H54 (cell line): ENCODE results near the gene SH2D6.

Experiments used
- DNase-seq: peaks from one replicate; pipeline ENCODE4 v3.0.0; 2011; ENCODE audit warnings: low spot score, mixed read lengths; ENCODE audit not compliant: insufficient read length
- FAIRE-seq: peaks from 3 replicates; lab custom pipeline; 2011; peaks lifted over from hg19 to GRCh38; lab: Jason Lieb, UNC
- POLR2A ChIP-seq: IDR thresholded peaks from 2 replicates; pipeline ENCODE4 v1.6.1; 2011; ENCODE audit warnings: low read depth, mild to moderate bottlenecking, low read length

SH2D6 gene

GRCh38 chr2:85446296-85447221 lies 28.0 kb downstream of the SH2D6 start:
- DNase-seq (no peak), FAIRE-seq (no peak)
- TF ChIP-seq POLR2A = no peak

- FAIRE-seq = no peak
- TF ChIP-seq POLR2A = no peak
- DNase-seq = no peak
These were observed 28.7 kb downstream of the SH2D6 start for GRCh38 chr2:85447222-85447585.

- DNase-seq = no peak
- no peak for TF ChIP-seq POLR2A
- FAIRE-seq = no peak
These were observed 30.1 kb downstream of the SH2D6 start for GRCh38 chr2:85448461-85449213.

- no peak for FAIRE-seq
- no peak for DNase-seq
- no peak for TF ChIP-seq POLR2A
These were observed 30.7 kb downstream of the SH2D6 start for GRCh38 chr2:85449214-85449588.

- no peak for FAIRE-seq
- TF ChIP-seq POLR2A = no peak
- DNase-seq = no peak
These were observed 33.7 kb downstream of the SH2D6 start for GRCh38 chr2:85452237-85452636.

- TF ChIP-seq POLR2A = no peak
- DNase-seq (no peak), FAIRE-seq (no peak)
These were observed 35.1 kb downstream of the SH2D6 start for GRCh38 chr2:85453571-85453970.

- no peak for FAIRE-seq
- no peak for DNase-seq
- TF ChIP-seq POLR2A = no peak
These were observed 37.1 kb downstream of the SH2D6 start for GRCh38 chr2:85455552-85456090.

- DNase-seq (no peak), FAIRE-seq (no peak)
- TF ChIP-seq POLR2A = no peak
These were observed 38.5 kb downstream of the SH2D6 start for GRCh38 chr2:85457043-85457442.

GRCh38 chr2:85457877-85458316 lies 39.4 kb downstream of the SH2D6 start:
- DNase-seq (no peak), FAIRE-seq (peak; percentile 90)
- TF ChIP-seq POLR2A = no peak

- TF ChIP-seq POLR2A = no peak
- DNase-seq (no peak), FAIRE-seq (no peak)
These were observed 40.4 kb downstream of the SH2D6 start for GRCh38 chr2:85458601-85459563.

- DNase-seq (no peak), FAIRE-seq (no peak)
- TF ChIP-seq POLR2A = no peak
These were observed 41.3 kb downstream of the SH2D6 start for GRCh38 chr2:85459771-85460170.

GRCh38 chr2:85462322-85462721 lies 43.8 kb downstream of the SH2D6 start:
- FAIRE-seq (no peak), DNase-seq (no peak)
- no peak for TF ChIP-seq POLR2A

GRCh38 chr2:85468096-85468703 lies 49.7 kb downstream of the SH2D6 start:
- FAIRE-seq (no peak), DNase-seq (no peak)
- no peak for TF ChIP-seq POLR2A
